HS-5 (cell line): Measurements from ENCODE around the gene DENND5B.
A peak's percentile ranks its signal among the peaks of the same experiment; 100 is the strongest.
"Not testable (repeated sequence)": the region's sequence is repeated elsewhere in the genome, so short reads cannot be mapped to it uniquely, and the experiment has no call there.

Source experiments
- DNase-seq: peaks from one replicate; pipeline ENCODE4 v3.0.0-alpha.2; 2012; ENCODE audit warnings: low read depth

DENND5B gene

GRCh38 chr12:31506515-31507306 is 84.2 kb downstream of the DENND5B start:
- peak; percentile 38 for DNase-seq

- no peak for DNase-seq
Observed at GRCh38 chr12:31504625-31505222, 86.2 kb downstream of the DENND5B start.

GRCh38 chr12:31501014-31501413 is 89.9 kb downstream of the DENND5B start:
- DNase-seq = not testable (repeated sequence)

GRCh38 chr12:31499567-31499966 is 91.4 kb downstream of the DENND5B start:
- no peak for DNase-seq

- no peak for DNase-seq
Observed at GRCh38 chr12:31498424-31498823, 92.5 kb downstream of the DENND5B start.

DNA sequence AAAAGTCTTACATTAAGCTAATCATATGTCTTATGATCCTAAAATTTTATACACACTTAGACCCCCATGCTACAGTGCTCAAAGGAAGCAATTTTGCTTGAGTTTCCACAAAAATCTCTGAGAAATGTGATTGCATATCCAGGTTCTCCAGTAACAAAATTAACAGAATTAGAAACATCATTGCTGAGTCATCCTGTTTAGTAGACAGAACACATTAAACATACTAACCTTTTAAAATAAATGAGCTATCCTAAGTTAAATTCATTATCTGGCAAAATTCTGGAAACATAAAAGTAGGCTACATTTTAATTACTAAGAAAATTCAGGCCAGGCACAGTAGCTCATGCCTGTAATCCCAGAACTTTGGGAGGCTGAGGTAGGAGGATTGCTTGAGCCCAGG is 94.7 kb downstream of the DENND5B start:
- no peak for DNase-seq

GRCh38 chr12:31494455-31494854 is 96.5 kb downstream of the DENND5B start:
- no peak for DNase-seq

- DNase-seq = no peak
Observed at GRCh38 chr12:31492599-31493196, 98.2 kb downstream of the DENND5B start.

- DNase-seq = peak; percentile 80
Observed at GRCh38 chr12:31491841-31492598, 98.9 kb downstream of the DENND5B start.

DNA sequence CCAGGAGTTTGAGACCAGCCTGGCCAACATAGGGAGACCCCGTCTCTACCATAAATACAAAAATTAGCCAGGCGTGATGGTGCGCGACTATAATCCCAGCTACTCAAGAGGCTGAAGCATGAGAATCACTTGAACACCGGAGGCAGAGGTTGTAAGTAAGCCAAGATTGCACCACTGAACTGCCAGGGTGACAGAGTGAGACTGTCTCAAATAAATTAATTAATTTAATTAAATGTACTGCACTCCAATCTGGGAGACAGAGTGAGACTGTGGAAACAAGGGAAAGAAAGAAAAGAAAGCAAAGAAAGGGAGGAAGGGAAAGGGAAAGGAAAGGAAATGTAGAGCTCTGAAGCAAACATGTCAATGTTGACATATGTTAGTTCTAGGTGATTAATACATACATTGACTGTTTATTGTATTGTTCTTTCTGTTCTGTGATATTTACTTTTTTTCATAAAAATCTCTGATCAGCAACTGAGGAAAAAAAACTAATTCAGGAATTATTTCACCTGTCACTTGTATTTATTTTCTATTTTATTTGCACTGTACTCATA is 99.6 kb downstream of the DENND5B start:
- no peak for DNase-seq

GRCh38 chr12:31488737-31489338 is 102.1 kb downstream of the DENND5B start:
- no peak for DNase-seq

GRCh38 chr12:31485571-31485970 is 105.4 kb downstream of the DENND5B start:
- DNase-seq = no peak

DNA sequence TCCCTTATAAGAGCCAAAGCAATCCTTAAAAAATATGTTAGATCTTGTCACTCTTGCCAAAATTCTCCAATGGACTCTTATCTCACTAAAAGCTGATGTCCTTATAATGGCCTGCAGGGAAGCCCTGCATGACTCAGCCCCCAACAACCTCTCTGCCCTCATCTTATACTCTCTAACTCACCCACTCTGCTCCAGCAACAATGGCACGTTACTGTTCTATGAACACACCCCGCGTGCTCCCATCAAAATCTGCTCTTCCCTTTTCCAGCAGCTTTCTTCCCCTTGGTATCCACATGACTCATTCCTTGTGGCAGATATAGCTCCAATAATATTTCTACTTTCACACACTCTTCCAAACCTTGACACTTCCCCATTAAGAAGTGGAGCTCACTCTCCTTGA is 108.1 kb downstream of the DENND5B start:
- no peak for DNase-seq

GRCh38 chr12:31481415-31481814 is 109.5 kb downstream of the DENND5B start:
- no peak for DNase-seq

DNA sequence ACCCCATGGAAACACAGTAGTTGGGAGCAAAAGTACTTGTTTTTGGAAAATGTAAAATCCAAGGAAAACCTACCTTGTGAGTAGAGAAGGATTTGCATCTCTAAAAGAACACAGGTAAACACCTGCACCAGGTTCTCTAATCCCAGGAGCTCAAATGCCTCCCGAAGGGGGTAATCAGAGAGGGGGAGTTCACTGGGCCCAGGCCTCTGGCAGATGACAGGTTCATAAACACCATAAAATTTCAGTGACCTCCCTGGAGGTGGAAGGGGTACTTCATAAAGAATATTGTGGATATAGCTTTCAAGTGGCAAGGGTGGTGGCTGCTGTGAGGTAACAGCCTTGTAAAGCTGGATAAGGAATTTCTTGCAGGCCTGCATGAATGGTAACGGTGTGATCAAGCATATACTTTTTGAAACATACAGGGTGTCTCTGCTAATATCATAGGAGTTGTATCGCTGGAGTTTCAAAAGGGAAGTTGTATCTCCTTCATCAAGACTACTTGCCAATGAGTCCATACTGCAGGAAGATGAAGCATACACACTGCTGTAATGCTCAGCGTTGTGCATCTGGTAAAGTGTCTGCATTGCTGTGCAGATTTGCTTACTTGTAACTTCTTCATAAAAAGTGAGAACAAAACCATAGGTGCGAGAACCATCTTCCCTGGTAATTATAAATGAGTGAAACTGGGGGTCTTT is 111.3 kb downstream of the DENND5B start:
- no peak for DNase-seq

DNA sequence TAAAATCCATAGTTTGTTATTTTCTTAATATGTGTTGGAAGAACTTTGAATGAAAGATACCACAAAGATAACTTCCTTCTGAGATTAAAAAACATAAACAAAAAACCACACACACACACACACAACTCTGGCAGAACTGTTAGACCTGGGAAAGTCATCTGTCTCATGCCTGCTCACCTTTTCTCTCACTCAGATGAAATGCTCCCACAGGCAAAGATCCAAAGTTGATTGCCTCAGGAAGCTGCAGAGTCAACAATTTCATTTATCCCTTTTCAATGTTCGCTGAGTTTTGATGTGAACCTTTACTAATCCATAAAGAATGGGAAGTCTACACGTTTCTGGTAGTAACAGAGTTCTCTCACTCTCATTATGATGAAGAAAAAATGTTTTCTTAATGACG is 112.0 kb downstream of the DENND5B start:
- DNase-seq = no peak

DNA sequence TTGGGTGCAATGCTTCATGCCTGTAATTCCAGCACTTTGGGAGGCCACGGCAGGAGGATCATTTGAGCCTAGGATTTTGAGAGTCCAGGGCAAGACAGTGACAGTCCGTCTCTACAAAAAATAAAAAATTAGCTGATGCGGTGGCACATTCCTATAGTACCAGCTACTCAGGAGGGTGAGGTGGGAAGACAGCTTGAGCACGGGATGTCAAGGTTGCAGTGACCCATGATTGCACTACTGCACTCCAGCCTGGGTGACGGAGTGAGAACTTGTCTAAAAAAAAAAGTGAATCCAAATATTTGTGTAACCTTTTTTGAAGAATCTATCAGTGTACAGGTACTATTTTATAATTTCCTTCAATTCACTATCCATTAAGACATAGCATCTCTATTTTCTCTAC is 112.5 kb downstream of the DENND5B start:
- no peak for DNase-seq

DNA sequence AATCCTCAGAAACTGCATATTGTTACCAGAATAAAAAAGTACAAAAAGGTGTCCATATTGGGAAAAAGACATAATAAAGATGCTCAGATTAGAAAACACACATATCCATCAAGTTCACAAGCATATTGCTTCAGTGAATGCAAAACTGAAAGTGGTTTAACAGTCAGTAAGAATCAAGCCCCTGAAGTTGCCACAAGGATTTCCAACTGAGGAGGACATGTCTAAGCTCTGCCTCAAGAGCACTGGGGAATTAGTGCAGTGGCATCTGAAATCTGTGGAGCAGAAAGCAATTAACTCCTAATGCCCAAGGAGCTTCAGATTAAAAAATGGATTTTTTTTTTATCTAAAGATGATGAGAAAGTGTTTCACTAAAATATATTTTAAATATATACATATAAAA is 113.2 kb downstream of the DENND5B start:
- no peak for DNase-seq

- DNase-seq = no peak
Observed at GRCh38 chr12:31476437-31476836, 114.5 kb downstream of the DENND5B start.

DNA sequence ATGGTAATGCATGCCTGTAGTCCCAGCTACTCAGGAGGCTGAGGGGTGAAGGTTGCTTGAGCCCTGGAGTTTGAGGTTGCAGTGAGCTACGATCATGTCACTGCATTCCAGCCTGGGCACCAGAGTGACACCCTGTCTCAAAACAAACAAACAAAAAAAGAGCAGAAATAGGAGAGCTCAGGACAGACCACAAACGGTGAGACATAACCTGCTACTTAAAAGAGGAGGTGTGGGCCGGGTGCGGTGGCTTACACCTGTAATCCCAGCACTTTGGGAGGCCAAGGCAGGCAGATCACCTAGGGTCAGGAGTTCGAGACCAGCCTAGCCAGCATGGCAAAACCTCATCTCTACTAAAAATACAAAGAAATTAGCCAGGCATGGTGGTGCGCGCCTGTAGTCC is 115.3 kb downstream of the DENND5B start:
- DNase-seq = not testable (repeated sequence)

DNA sequence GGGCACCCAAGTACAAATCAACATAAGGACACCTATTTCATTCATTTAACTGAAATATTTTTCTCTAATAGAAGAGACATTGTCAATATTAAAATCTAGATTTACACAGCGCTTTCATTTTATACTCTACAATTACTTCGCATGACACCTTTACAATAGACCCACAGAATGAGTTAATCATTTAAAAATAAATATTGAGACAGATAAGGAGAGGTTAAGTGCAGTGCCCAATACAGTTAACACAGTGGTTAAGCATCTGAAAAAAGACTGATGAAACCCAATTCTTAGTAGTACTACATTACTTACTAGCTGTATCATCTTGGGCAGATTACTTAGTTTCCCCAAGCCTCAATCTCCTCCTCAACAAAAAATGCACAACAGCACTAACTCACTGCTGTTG is 116.2 kb downstream of the DENND5B start:
- no peak for DNase-seq
